ENCODE results near the gene PGGHG.

Gene PGGHG

DNA sequence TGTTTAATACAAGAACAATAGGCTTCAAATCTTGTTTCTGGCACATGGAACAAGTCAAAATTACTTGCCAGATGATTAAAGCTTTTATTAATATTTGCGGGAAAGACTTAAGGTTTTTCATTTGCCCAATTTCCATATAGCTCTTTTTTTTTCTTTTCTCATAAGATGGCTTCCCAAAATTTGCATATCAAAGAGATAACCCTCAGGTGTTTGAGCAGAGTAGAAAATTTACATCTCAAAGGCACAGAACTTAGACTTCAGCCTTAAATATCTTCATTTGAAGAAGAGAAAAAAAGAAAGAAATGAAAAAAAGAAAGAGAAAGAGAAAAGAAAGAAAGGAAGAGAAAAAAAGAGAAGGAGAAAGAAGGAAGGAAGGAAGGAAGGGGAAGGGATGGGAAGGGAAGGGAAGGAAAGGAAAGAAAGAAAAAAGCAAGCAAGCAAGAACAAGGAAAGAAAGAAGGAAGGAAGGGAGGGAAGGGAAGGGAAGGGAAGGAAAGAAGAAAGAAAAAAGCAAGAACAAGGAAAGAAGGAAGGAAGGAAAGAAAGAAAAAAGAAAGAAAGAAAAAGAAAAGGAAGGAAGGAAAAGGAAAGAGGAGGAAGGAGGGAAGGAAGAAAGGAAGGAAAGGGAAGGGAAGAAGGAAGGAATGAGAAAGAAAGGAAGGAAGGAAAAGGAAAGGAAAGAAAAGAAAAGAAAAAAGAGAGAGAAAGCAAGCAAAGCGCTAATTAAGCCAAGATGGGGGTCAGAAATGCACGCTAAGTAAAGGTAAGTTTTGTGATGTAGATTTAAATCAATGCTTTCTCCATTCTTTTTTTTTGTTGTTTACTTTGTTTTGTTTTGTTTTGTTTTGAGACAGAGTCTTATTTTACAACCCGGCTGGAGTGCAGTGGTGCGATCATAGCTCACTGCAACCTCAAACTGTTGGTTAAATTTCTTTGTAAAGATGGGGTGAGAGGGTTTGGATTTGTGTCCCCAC, 51.9 kb downstream of the PGGHG start:
- POLR2A ChIA-PET = interaction anchor here (0.8 kb wide), 1 partner anchor 117 kb away, joined by 3 read pairs; no protein-coding TSS in a partner anchor
- TF ChIP-seq, protein P1, sequence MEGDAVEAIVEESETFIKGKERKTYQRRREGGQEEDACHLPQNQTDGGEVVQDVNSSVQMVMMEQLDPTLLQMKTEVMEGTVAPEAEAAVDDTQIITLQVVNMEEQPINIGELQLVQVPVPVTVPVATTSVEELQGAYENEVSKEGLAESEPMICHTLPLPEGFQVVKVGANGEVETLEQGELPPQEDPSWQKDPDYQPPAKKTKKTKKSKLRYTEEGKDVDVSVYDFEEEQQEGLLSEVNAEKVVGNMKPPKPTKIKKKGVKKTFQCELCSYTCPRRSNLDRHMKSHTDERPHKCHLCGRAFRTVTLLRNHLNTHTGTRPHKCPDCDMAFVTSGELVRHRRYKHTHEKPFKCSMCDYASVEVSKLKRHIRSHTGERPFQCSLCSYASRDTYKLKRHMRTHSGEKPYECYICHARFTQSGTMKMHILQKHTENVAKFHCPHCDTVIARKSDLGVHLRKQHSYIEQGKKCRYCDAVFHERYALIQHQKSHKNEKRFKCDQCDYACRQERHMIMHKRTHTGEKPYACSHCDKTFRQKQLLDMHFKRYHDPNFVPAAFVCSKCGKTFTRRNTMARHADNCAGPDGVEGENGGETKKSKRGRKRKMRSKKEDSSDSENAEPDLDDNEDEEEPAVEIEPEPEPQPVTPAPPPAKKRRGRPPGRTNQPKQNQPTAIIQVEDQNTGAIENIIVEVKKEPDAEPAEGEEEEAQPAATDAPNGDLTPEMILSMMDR (IDR thresholded peaks at IDR 0.05; ENCODE audit: insufficient read depth, low read length, missing control alignments) = no peak
- CTCF ChIA-PET = interaction anchor here (0.6 to 2.7 kb wide), 5 partner anchors 11 to 90 kb away, joined by 3 to 12 read pairs (median 4); no protein-coding TSS in a partner anchor
- H3K4me3 ChIP-seq (ENCODE audit: low read depth, low read length) = no peak overlapping the region
- DNase-seq (ENCODE audit: low read depth, low spot score) = no peak

DNA sequence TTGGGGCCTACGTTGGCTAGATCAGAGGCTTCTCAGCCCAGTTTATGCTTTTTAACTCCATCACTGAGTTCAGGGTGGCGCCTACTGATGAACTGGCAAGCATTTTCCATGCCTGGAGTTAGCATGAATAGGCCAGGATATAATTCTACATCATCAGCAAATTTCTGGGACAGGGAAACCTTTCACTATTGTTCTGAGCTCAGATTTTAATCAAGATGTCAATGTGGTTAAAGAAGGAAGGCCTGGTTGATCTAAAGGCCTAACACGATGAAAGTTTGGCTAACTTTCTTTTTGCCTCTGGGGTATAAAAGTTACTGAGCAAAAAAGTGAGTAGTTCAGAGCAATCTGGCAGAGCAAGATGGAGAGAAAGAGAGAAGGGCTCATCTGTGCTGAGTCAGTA, 53.4 kb downstream of the PGGHG start:
- ChIA-PET POLR2A (no interaction called here), CTCF (no interaction called here)
- H3K4me3 ChIP-seq (ENCODE audit: low read depth, low read length) = no peak overlapping the region
- TF ChIP-seq, protein P1 (IDR thresholded peaks at IDR 0.05; ENCODE audit: insufficient read depth, low read length, missing control alignments) = no peak
- no peak for DNase-seq (ENCODE audit: low read depth, low spot score)

DNA sequence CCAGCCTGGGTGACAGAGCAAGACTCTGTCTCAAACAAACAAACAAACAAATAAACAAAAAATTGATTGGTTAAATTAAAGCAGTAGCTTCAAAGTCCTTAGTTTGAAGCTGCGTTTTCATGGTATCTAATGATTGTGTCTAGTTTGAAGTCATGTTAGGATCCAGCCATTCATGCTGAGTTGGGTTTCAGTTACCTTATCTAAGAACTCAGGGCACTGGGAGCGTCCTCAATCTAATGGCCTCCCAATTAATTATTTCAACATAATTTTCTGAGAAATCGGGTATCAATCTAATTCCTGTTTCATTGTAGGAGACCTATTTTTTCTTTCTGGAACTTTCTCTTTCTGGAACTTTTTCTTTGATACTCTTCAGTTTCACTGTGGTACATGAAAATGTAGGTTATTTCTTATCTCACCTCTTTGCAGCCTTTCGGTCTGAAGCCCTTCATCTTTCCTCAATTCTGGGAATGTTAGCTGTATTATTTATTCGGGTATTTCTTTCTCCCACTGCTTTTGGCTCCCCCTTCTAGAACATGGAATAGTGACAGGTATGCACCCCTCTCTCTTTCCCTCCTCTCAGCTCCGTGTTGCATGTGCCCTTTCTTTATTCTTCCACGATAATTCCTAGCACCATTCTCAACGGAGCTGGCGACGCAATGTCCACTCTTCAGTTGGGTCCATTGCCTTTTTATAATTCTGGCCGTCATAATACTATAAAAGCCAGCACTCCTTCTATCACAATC, 56.1 kb downstream of the PGGHG start:
- CTCF ChIA-PET = interaction anchor here (0.7 to 2.2 kb wide), 3 partner anchors 8 to 39 kb away, joined by 3 to 6 read pairs (median 5); no protein-coding TSS in a partner anchor
- POLR2A ChIA-PET = no interaction called here
- TF ChIP-seq, protein P1 (IDR thresholded peaks at IDR 0.05; ENCODE audit: insufficient read depth, low read length, missing control alignments) = no peak

More for the DNA sequence above, 56.1 kb downstream of the PGGHG start:
- DNase-seq (ENCODE audit: low read depth, low spot score) = no peak
- no peak overlapping the region for H3K4me3 ChIP-seq (ENCODE audit: low read depth, low read length)
